ENCODE measurements around the gene PITPNC1. TPM values are rescaled to one million over a fixed set of nuclear protein-coding genes. Genes with fewer than 3 reads are reported as not detected.

PITPNC1 gene
- total and polyA plus RNA-seq, 2 donors (not counting 1 experiment from before 2014, with no cell fraction given): 4.7 to 26.1 TPM

DNA sequence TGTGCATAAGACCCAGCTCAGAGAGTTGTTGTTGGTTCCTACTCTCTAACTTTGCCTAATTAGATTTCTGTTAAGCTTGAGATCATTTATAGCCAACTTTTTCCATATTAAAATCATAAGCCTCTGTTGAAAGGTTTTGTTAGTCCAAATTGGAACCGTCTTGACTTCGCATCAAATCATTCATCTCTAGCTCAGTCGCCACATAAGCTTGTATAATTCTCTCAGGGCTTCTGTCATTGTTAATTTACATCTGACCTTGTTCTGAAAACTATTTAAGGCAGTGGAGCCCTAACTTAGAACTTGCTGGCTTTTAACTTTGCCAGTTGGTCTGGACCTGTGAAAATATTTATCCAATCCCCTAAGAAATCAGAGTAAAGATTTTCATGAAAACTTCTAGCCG lies 107.2 kb downstream of the PITPNC1 start:
- no CpG with 5 or more reads among the region's 4 CpGs for WGBS (ENCODE audit: insufficient coverage)
- no peaks in the 10 kb centered on the region for H3K9me3 Mint-ChIP-seq (ENCODE audit: insufficient read depth)
- H3K9ac ChIP-seq (ENCODE audit: low read length): no peak overlapping the region
- DNase-seq (no peak), ATAC-seq (ENCODE audit: low read depth) (no peak)
- H3K4me1 Mint-ChIP-seq: peaks cover 20% of the 10 kb centered on the region
- no peaks in the 10 kb centered on the region for H3K36me3 ChIP-seq (replicated peaks in 1 of 2; ENCODE audit: control extremely low read depth in 1 of 2, control insufficient read depth in 1 of 2, extremely low read depth in 1 of 2, insufficient read depth in 2 of 2, low read length in 1 of 2)
- intact Hi-C loops (cut with micrococcal nuclease): loop anchor here (10.0 kb wide), 1 partner anchor 91 kb away; no protein-coding TSS in a partner anchor
- POLR2A ChIA-PET: no interaction called here
- no peaks in the 10 kb centered on the region for H4K20me1 ChIP-seq (ENCODE audit: control insufficient read depth, insufficient read depth, low read length, poor library complexity, severe bottlenecking)
- H3K9me3 ChIP-seq (ENCODE audit: control extremely low read depth in 1 of 3, control insufficient read depth in 2 of 3, insufficient read depth in 1 of 3, low read length in 2 of 3): no peaks in the 10 kb centered on the region
- TF ChIP-seq, protein P1, sequence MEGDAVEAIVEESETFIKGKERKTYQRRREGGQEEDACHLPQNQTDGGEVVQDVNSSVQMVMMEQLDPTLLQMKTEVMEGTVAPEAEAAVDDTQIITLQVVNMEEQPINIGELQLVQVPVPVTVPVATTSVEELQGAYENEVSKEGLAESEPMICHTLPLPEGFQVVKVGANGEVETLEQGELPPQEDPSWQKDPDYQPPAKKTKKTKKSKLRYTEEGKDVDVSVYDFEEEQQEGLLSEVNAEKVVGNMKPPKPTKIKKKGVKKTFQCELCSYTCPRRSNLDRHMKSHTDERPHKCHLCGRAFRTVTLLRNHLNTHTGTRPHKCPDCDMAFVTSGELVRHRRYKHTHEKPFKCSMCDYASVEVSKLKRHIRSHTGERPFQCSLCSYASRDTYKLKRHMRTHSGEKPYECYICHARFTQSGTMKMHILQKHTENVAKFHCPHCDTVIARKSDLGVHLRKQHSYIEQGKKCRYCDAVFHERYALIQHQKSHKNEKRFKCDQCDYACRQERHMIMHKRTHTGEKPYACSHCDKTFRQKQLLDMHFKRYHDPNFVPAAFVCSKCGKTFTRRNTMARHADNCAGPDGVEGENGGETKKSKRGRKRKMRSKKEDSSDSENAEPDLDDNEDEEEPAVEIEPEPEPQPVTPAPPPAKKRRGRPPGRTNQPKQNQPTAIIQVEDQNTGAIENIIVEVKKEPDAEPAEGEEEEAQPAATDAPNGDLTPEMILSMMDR (IDR thresholded peaks at IDR 0.05): no peak
- no peak for TF ChIP-seq EZH2 (IDR thresholded peaks at IDR 0.05; ENCODE audit: borderline replicate concordance, insufficient read depth, low read depth, low read length, poor library complexity, severe bottlenecking)
- no peaks in the 10 kb centered on the region for H3K27me3 ChIP-seq (replicated peaks in 1 of 4; ENCODE audit: control extremely low read depth in 1 of 4, control insufficient read depth in 3 of 4, insufficient read depth in 4 of 4, low read length in 3 of 4)
- H3K4me3 ChIP-seq (ENCODE audit: control extremely low read depth in 1 of 5, extremely low read depth in 1 of 5, insufficient read depth in 1 of 5, low read depth in 2 of 5, low read length in 4 of 5): no peak overlapping the region
- no peaks in the 10 kb centered on the region for H3K27me3 Mint-ChIP-seq
- H3K27ac ChIP-seq (ENCODE audit: low read length in 2 of 2): no peak overlapping the region
- no peak overlapping the region for H3K27ac Mint-ChIP-seq
- no peaks in the 10 kb centered on the region for H3K79me2 ChIP-seq (ENCODE audit: control insufficient read depth, insufficient read depth, low read length)
- H2AFZ ChIP-seq (ENCODE audit: insufficient read depth, low read depth, low read length, poor library complexity, severe bottlenecking): no peak overlapping the region
- peaks cover 0 to 6% of the 10 kb centered on the region in 2 donors for H3K4me1 ChIP-seq (ENCODE audit: control insufficient read depth in 2 of 2, insufficient read depth in 2 of 2, low read length in 2 of 2)
- no peak overlapping the region for H3K4me2 ChIP-seq (replicated peaks; ENCODE audit: low read depth, low read length, poor library complexity, severe bottlenecking)
- CTCF ChIA-PET: interaction anchor here (1.6 kb wide), 1 partner anchor 10 kb away, joined by 8 read pairs; no protein-coding TSS in a partner anchor
- no peak overlapping the region for H3K4me3 Mint-ChIP-seq

DNA sequence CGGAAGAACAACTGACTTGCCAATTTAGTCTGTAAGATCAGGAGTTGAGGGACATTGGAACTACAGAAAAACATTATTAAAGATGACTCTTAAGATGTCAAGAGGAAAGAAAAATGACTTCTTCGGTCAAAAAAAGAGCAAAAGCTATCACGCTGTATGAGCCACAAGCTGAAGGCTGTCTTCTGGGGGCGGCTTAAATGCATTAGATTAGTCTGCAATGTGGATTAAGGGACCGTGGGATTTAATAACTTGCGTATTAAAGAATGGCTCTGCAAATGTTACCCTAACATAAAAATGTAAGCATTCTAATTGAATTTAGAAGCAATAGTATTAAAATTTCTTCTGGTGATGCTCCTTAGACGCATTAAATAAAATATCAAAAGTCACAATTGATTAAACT lies 108.6 kb downstream of the PITPNC1 start:
- intact Hi-C loops (cut with micrococcal nuclease): loop anchor here (10.0 kb wide), 1 partner anchor 89 kb away; no protein-coding TSS in a partner anchor
- WGBS (ENCODE audit: insufficient coverage): no CpG with 5 or more reads among the region's 7 CpGs
- ATAC-seq (ENCODE audit: low read depth) (no peak), DNase-seq (no peak)
- Histone ChIP-seq H3K27me3 (replicated peaks in 1 of 4; ENCODE audit: control extremely low read depth in 1 of 4, control insufficient read depth in 3 of 4, insufficient read depth in 4 of 4, low read length in 3 of 4) (no peaks in the 10 kb centered on the region), H3K36me3 (replicated peaks in 1 of 2; ENCODE audit: control extremely low read depth in 1 of 2, control insufficient read depth in 1 of 2, extremely low read depth in 1 of 2, insufficient read depth in 2 of 2, low read length in 1 of 2) (no peaks in the 10 kb centered on the region), H4K20me1 (ENCODE audit: control insufficient read depth, insufficient read depth, low read length, poor library complexity, severe bottlenecking) (no peaks in the 10 kb centered on the region), H3K27ac (ENCODE audit: low read length in 2 of 2) (no peak overlapping the region), H3K4me1 (ENCODE audit: control insufficient read depth in 2 of 2, insufficient read depth in 2 of 2, low read length in 2 of 2) (peaks cover 0 to 6% of the 10 kb centered on the region in 2 donors), H2AFZ (ENCODE audit: insufficient read depth, low read depth, low read length, poor library complexity, severe bottlenecking) (no peak overlapping the region), H3K9me3 (ENCODE audit: control extremely low read depth in 1 of 3, control insufficient read depth in 2 of 3, insufficient read depth in 1 of 3, low read length in 2 of 3) (no peaks in the 10 kb centered on the region), H3K4me3 (ENCODE audit: control extremely low read depth in 1 of 5, extremely low read depth in 1 of 5, insufficient read depth in 1 of 5, low read depth in 2 of 5, low read length in 4 of 5) (no peak overlapping the region), H3K9ac (ENCODE audit: low read length) (no peak overlapping the region), H3K4me2 (replicated peaks; ENCODE audit: low read depth, low read length, poor library complexity, severe bottlenecking) (no peak overlapping the region), H3K79me2 (ENCODE audit: control insufficient read depth, insufficient read depth, low read length) (peaks cover 4% of the 10 kb centered on the region)
- TF ChIP-seq, protein P1 (IDR thresholded peaks at IDR 0.05): no peak
- no peak for TF ChIP-seq EZH2 (IDR thresholded peaks at IDR 0.05; ENCODE audit: borderline replicate concordance, insufficient read depth, low read depth, low read length, poor library complexity, severe bottlenecking)
- no peaks in the 10 kb centered on the region for H3K27me3 Mint-ChIP-seq
- POLR2A ChIA-PET: no interaction called here
- H3K4me1 Mint-ChIP-seq: peaks cover 20% of the 10 kb centered on the region
- CTCF ChIA-PET: interaction anchor here (1.9 kb wide), 1 partner anchor 10 kb away, joined by 6 read pairs; no protein-coding TSS in a partner anchor
- no peak overlapping the region for H3K27ac Mint-ChIP-seq
- no peak overlapping the region for H3K4me3 Mint-ChIP-seq
- no peaks in the 10 kb centered on the region for H3K9me3 Mint-ChIP-seq (ENCODE audit: insufficient read depth)
